GM12874 (cell line): Measurements from ENCODE around the gene EVI2B.

Source experiments
- CTCF ChIP-seq: IDR thresholded peaks from 2 replicates; pipeline ENCODE4 v1.5.1; 2011; ENCODE audit warnings: low read depth, mild to moderate bottlenecking, control low read depth, low read length, moderate library complexity; ENCODE audit not compliant: insufficient read depth

EVI2B gene

GRCh38 chr17:31281061-31281460 lies 32.8 kb downstream of the EVI2B start:
- no peak for TF ChIP-seq CTCF

GRCh38 chr17:31279401-31279800 lies 34.5 kb downstream of the EVI2B start:
- TF ChIP-seq CTCF, result no peak

- no peak for TF ChIP-seq CTCF
Measured at GRCh38 chr17:31275116-31275515, 38.7 kb downstream of the EVI2B start.

GRCh38 chr17:31274252-31274651 lies 39.6 kb downstream of the EVI2B start:
- TF ChIP-seq CTCF, result no peak

- no peak for TF ChIP-seq CTCF
Measured at GRCh38 chr17:31273516-31273915, 40.3 kb downstream of the EVI2B start.

- TF ChIP-seq CTCF, result no peak
Measured at GRCh38 chr17:31272803-31273202, 41.1 kb downstream of the EVI2B start.

GRCh38 chr17:31272236-31272635 lies 41.6 kb downstream of the EVI2B start:
- TF ChIP-seq CTCF, result no peak

- no peak for TF ChIP-seq CTCF
Measured at GRCh38 chr17:31269578-31269983, 44.3 kb downstream of the EVI2B start.
